Left renal pelvis (tissue), 4 donors: ENCODE results near the gene PTPA. TPM values are rescaled to one million over a fixed set of nuclear protein-coding genes. Genes with fewer than 3 reads are reported as not detected.
"Not testable (repeated sequence)": the region's sequence is repeated elsewhere in the genome, so short reads cannot be mapped to it uniquely, and the experiment has no call there.

Experiments
- DNase-seq, 4 donors: peaks; one replicate each; pipeline ENCODE4 v3.0.0-alpha.2; 2013; ENCODE audit warnings: low read depth in 4 of 4, low spot score in 3 of 4
- polyA plus RNA-seq, 4 donors: library from polyadenylated mRNA; unstranded; fragments of 120-200 nt; gene quantifications; one replicate each; pipeline ENCODE4 v1.2.1, GENCODE V29; 2013; ENCODE audit not compliant: insufficient read length in 4 of 4

PTPA gene
- polyA plus RNA-seq, 4 donors: 94.0 to 126 (median 105) TPM

DNA sequence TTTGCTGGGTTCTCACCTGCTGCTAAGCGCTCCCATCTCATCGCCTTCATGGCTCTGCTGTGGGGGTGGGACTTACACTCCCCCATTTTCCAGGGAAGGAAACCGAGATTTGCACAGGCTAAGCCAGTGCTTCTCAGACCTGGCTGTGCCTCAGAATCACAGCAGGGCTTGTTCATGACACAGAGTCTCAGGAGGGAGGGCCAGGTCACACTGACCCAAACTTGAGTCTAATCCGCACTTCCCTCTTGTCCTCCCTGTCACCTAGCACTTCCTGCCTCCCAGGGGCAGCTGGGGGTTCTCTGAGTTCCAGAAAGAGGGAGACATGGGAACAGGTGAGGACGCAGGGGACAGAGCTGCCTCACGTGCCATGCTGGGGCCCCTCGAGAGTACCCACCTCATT lies 82.4 kb downstream of the PTPA start:
- no peak for DNase-seq

GRCh38 chr9:129194221-129194620 lies 83.0 kb downstream of the PTPA start:
- DNase-seq: no peak

DNA sequence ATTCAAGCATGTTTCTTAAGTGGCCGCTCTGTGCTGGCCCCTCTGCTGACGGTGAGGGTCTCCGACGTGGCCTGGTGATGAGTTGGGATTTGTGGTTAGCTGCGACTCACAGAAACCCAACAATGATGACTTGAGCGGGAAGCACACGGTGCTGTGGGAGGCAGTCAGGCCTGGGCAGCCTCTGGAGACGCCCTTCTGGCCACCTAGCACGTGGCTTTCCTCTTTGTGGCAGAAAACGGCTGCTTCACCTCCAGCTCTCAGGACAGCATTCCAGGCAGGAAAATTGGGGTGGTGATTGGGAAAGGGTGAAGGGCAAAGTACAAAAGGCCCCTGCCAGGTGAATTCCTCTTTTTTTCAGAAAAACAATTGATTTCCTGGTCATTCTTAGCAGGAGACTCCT lies 84.4 kb downstream of the PTPA start:
- no peak for DNase-seq

DNA sequence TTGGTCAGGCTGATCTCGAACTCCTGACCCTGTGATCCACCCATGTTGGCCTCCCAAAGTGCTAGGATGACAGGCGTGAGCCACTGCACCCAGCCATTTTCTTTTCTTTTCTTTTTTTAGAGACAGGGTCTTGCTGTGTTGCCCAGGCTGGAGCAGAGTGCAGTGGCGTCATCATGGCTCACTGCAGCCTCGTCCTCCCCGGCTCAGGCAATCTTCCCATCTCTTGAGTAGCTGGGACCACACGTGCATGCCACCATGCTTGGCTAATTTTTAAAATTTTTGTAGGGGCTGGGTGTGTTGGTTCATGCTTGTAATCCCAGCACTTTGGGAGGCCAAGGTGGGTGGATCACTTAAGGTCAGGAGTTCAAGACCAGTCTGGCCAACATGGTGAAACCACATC lies 85.8 kb downstream of the PTPA start:
- not testable (repeated sequence) for DNase-seq

DNA sequence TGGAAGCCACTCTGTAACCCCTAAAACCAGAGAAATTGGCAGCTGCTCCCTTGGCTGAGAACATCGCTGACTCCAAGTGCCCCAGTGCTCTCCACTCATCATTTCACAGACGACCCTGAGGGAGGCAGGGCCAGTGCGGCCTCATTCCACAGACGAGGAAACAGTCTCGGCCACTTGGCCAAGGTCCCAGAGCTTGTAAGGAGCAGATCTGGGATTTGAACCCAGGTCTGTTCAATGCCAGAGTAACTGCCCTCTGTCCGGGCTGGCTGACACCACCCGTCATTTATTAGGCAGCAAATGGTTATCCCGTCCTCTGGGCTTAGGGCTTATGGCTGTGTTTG lies 86.7 kb downstream of the PTPA start:
- DNase-seq: no peak

Other genes with a start within 250 kb of the PTPA start
- 10 to 100 TPM in 3 of 4 donors, 1 to 10 TPM in 1; 5.3 to 31.2 (median 19.8) TPM for gene KYAT1, start 229.5 kb upstream of the PTPA start, polyA plus RNA-seq
- 10 to 100 TPM; 24.1 to 30.7 (median 27.3) TPM for gene LRRC8A, start 229.3 kb upstream of the PTPA start, polyA plus RNA-seq
- 10 to 100 TPM; 39.0 to 71.7 (median 51.0) TPM for gene PHYHD1, start 190.4 kb upstream of the PTPA start, polyA plus RNA-seq
- 10 to 100 TPM; 12.3 to 17.3 (median 16.0) TPM for gene DOLK, start 163.8 kb upstream of the PTPA start, polyA plus RNA-seq
- 10 to 100 TPM; 32.0 to 53.5 (median 41.4) TPM for gene NUP188, start 163.7 kb upstream of the PTPA start, polyA plus RNA-seq
- 100 to 1,000 TPM in 3 of 4 donors, 10 to 100 TPM in 1; 72.1 to 201 (median 105) TPM for gene SH3GLB2, start 83.1 kb upstream of the PTPA start, polyA plus RNA-seq
- 10 to 100 TPM; 13.2 to 33.5 (median 17.5) TPM for gene MIGA2, start 74.8 kb upstream of the PTPA start, polyA plus RNA-seq
- gene DOLPP1, start 30.3 kb upstream of the PTPA start, polyA plus RNA-seq: 10 to 100 TPM; 14.3 to 25.3 (median 20.0) TPM
- 10 to 100 TPM; 30.4 to 47.9 (median 37.1) TPM for gene CRAT, start 622 bp upstream of the PTPA start, polyA plus RNA-seq
- gene IER5L, start 66.8 kb downstream of the PTPA start, polyA plus RNA-seq: 10 to 100 TPM in 2 of 4 donors, 1 to 10 TPM in 2; 8.9 to 17.4 (median 13.0) TPM